Activated CD4-positive, CD25-positive, alpha-beta regulatory T cell treated with anti-CD3 and anti-CD28 coated beads, Interleukin-2, amount 50 U/mL, for 72 hours (primary cell): ENCODE measurements around the gene CNRIP1.

Experiments used
- DNase-seq: peaks from one replicate; pipeline ENCODE4 v3.0.0; 2021

CNRIP1 gene

GRCh38 chr2:68250196-68250595 lies 69.6 kb downstream of the CNRIP1 start:
- DNase-seq: no peak

DNA sequence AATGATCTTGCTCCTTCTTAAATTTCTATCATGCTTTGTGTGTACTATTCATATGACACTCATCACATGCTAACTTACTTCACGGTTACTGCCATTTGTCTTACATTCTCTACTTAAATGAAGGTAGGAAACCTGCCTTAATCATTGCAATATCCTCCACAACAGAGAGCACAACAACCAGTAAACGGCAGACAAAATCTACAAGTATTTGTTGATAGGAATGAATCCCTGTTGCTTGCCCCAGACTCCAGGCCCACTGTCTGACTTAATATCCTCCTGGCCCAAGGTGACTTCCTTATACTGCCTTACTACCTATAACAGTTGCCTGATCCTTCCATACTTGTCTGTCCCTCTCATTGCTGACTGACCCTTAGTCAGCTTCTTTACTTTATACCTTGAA lies 70.9 kb downstream of the CNRIP1 start:
- DNase-seq: no peak

- no peak for DNase-seq
These were observed 71.4 kb downstream of the CNRIP1 start for GRCh38 chr2:68248361-68248760.

- no peak for DNase-seq
These were observed 73.4 kb downstream of the CNRIP1 start for GRCh38 chr2:68246396-68246795.

GRCh38 chr2:68245672-68246071 lies 74.1 kb downstream of the CNRIP1 start:
- no peak for DNase-seq

- DNase-seq: no peak
These were observed 74.7 kb downstream of the CNRIP1 start for GRCh38 chr2:68245066-68245465.

DNA sequence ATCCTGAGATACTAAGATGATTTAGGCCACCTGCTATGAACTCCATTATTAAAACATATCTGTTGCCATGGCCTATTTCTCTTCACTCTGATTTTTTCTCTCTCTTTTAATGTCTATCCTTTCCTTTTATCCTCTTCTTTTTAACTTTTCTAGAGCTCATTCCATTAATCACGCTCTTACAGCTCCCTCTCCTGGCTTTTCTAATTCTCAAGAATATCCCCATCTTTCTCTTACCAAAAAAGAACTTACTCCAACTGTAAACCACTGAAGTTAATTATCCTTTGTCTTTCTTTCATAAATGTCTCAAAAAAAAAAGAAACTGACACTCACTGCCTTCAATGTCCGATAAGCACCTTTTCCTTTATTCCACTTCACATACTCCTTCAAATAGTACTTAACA lies 75.3 kb downstream of the CNRIP1 start:
- no peak for DNase-seq
